GM21447 (cell line): ENCODE results near the gene VPS13D.
"Not testable (repeated sequence)": the region's sequence is repeated elsewhere in the genome, so short reads cannot be mapped to it uniquely, and the experiment has no call there.

Experiments used
- ATAC-seq: cut with Tn5 transposase; IDR thresholded peaks from one replicate; pipeline ENCODE4 v1.9.1; 2021; ENCODE audit not compliant: unreplicated experiment

Gene VPS13D

DNA sequence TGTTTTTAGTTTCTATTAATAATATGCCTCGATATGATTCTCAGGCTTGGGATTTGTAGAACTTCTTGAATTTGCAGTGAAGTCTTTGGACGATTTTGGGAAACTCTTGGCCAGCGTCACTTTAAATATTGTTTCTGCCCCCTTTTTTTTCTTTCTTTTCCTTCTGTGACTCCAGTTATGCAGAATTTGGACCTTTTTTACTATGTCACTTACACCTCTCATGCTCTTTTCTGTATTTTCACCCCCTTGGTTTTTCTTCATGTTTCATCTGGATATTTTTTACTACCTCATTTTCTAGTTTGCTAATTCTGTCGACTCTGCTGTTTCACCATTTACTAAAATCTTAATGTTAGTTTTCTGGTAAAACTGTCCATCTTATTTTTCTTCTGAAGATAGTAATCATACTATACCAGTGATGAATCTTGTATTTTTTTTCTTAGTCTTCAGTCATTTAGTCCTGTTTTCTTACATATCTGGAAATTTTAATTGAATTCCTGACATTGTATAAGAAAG, 214.6 kb downstream of the VPS13D start:
- ATAC-seq = no peak

DNA sequence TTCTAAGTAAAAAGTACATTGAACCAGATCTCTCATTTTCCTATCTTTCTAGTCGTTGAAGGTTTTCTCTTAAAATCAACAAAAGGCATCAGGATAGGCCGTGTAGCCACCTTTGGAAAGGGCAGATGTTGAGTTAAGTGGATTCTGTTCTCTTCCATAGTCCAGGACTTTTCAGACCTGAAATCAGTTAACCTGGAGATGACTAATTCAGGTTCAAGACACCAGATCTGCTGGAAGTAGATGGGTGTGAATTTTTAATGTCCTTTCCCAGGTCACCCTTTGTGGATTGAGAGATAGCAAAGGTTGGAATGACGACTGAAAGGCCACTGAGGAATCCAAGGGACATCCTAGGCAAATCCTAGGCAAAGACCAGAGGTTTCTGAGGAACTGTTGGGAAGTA, 215.4 kb downstream of the VPS13D start:
- no peak for ATAC-seq

DNA sequence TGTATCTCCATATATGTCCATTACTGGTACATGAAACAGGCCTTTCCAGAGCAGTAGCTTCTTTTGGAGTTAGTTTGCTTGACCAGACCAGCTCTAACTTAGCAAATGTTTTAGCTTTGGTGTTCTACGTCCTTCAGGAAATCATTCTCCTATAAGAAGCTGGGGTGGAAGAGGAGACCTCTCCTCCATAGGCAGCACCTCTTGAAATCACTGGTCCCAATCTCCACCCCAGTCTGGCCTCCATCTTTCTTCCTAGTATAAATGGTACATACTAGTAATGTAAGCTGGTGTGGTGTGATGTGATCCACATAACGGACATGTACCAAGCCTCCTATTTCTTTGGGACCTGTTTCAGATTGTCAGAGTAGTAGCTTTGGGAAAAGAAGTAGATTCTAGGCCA, 216.8 kb downstream of the VPS13D start:
- ATAC-seq = no peak

DNA sequence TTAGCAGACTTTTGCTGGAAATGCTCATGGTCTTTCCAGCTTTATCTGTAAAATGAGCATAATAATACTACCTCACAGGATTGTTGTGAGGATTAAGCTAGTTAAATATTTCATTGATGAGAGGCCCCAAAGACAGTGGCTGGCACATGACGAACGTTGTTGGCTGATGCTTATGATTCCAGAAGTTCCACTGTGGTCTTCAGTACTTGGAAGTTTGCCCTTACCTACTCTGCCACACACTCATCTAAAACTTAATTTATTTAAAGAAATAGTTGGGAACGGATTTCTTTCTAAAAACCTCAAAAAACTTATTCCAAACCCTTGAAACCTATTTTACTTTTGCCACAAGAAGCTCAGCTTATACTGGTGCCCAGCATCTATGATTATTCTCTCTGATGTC, 217.5 kb downstream of the VPS13D start:
- no peak for ATAC-seq

DNA sequence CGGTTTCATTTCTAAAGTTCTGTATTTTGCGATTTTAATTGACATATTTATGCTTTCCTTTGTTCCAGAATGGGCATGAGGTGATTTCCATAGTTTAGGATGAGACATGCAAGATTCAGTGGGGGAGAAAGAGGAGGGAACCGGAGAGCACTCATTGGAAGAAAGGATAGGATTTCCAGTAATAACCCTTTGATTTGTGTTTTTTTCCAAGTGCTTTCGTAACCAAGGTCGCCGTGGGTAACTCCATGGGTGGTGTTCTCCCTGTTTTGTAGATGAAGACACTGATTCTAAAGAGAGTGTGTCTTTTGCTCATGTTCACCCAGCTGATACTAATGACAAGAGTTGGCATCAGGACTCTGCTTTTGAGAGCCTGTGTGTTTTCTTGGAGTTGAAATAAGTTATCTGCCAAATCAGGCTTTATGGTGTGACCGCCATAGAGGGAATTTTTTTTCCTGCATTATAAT, 218.1 kb downstream of the VPS13D start:
- ATAC-seq = no peak

DNA sequence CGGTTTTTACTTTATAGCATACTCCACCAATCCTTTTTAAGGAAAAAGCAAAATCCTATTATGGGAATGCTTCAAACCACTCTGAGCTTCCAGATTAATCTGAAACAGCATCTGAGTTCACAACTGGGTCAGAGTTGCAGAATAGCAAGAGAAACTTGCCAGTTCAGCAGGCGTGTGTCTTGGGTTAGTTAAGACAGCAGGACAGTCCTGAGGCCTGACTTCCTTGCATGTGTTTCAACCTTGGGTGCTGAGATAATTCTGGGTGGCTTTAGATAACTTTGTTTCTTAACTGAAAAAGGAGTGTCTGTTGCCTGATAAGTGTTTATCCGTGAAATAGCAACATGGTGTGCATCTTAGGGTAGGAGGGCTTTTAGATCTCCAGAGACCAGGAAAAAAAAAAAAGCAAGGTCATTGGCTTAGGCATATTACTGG, 218.9 kb downstream of the VPS13D start:
- no peak for ATAC-seq

DNA sequence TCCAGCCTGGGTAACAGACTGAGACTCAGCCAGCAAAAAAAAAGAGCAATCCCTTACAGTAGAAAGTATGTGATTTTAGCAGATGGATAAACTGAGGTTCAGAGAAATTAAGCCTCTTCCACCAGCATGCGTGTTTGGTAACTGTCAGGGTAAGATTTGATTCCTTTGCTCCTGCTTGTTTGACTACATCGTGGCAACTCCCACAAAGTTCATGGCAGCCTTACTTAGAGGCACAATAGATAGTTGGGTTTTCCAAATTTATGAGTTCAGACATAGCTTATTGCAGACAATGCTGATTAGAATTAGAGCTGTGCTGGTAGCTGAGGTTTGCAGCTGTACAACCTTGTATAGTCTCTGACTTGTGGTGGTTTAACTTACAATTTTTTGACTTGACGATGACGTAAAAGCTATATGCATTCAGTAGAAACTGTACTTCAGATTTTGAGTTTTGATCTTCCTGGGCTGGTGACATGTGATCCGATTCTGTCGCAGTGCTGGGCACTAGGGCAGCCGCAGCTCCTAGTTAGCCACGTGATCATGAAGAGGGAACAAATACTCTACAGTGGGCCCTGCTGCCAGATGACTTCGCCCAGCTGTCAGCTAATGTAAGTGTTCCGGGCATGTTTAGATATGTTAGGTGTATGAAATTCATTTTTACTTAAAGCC, 220.4 kb downstream of the VPS13D start:
- no peak for ATAC-seq

DNA sequence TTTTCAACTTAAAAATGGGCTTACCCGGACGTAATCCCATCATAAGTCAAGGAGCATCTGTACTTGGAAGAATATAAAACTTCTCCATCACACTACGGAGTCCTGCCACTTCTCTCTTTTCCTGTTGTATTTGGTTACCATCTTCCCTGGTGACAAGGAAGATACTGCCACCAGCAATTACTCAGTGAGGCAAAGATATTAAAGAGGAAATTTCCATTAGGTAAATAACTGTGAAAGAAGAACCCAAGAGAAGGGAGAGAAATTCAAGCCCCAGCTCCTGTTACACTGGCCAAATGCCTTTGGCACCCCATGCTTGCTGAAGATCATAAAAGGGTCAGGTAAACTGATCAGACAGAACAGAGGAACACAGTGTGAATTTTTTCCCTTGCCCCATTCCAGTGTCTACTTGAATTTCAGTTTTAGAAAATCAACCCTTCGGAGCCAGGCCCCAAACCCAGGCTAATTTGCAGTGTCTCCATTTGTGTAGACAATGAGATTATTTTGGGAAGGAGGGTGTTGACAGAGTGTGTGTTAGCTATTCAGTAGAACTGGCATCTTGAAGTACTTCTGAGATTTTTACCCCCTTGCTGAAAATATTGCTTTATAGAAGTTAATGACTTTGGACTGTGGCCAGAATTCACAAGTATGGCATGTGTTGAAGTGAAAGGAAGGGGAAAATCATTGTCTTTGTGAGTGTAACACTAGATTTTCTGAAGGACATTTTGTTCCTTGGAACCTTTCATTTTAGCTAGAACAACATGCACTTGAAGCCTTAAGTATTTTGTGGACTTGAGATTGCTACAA, 221.1 kb downstream of the VPS13D start:
- ATAC-seq = no peak

DNA sequence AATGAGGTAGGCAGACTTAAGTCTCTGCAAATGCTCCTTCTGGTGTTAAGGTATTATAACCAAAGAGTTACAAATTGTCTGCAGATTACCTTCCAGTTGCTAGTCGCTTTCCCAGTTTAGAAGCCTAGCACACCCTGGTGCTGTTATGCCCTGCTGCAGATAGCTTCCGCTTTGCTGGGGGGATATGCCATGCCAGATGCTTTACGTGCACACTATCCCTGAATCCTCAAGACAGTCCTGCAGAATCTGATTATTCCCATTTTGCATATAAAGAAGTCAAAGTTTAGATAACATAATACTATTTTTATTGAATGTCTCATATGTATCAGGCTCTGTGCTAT, 221.7 kb downstream of the VPS13D start:
- no peak for ATAC-seq

DNA sequence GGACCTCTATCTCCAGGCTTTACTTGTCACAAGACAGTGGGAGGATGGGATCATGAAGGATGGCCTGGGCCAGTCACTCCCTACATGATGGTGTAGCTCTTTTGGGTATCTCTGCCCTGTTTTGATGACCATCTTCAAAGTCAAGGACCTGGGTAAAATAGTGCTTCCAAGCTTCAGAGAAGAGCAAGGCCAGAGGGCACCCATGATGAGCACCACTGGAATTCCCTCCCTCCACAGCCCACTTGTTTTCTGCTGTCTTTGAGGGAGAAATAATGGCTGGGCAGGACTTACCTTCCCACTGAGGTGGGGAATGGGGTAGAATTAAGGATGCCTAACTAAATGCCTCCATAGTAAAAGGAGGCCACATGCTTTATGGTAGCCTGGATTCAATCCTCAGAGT, 222.4 kb downstream of the VPS13D start:
- ATAC-seq = no peak

DNA sequence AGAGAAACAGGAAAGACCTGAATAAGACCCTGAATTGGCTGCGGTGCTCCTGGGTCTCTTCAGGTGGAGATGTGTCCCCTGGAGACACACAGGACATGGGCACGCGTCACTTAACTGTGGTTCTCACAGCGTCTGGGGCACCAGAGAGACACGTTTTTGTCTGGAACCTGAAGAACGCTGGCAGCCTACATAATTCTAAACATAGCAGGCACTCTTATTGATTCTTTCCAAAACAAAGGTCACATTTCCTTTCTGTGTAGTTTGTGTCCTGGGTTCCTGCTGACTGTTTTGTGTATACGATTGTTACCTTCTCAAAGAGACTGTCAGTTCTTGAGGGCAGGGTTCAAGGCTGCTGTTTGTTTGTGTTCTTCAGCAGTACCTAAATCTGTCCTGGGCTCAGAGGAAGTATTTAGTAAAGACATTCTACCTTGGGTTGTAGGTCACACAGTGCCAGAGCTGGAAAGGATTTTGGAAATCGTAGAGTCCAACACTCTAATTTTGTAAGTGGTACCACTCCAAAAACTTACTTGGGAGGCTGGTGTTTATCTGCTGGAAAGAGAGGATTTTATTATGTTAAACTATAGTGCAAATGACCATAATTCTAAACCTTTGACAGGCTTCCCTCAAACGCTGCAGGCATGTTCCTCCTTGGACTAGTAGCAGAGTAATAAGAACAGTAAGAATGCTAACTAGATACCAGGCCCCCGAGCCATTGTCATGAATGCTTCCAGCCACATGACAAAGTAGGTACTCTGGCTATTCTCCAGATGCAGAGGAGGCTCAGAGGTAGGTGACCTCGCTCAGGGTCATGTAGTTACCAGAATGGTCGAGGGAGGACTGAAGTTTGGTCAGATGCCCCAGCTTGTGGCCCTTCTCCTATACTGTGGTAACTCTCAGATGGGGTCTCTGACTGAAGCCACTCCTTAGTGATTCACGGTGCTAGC, 223.8 kb downstream of the VPS13D start:
- no peak for ATAC-seq

DNA sequence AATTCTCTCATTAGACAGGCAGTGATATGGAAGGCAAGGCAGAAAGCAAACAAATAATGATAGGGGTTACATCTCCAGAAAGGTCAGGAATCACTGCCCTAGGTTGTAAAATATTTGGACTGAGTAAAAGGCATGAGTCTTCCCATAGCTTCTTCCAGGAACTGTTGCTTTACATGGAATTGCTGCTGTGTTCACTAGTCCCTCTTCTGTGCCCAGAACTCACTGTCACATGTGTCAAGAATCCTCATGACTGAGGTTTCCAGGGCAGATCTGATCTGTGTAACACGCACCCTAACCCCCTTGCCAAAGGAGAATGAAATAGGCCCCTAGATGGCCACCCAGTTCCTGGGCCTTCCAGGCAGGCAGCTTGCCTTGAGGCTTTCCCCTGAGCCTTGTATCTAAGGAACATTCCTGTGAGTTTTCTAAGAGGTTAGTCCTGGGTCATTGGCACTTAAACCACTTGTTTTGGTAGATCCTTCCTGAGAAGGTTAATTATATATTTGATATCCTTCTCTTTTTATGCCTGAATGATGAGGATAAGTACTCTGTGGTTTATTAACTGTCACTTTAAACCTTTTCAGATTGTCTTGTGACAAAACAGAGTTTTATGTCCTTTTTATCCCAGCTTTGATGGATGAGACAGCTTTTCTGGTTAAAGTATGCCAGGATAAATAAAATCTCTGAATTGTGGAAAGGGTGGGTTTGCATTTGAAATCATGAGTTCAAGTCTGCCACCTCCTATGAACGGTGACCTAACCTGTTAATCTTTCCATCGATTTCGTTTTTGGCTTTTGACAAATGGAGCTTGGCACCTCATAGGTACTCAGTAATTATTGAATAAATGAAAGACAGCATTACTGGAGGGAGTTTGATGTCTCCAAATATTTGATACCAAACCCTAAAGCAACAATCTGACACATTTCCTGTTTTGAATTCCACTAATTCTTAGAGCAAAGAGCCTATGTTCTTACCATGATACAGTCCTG, 224.9 kb downstream of the VPS13D start:
- no peak for ATAC-seq

DNA sequence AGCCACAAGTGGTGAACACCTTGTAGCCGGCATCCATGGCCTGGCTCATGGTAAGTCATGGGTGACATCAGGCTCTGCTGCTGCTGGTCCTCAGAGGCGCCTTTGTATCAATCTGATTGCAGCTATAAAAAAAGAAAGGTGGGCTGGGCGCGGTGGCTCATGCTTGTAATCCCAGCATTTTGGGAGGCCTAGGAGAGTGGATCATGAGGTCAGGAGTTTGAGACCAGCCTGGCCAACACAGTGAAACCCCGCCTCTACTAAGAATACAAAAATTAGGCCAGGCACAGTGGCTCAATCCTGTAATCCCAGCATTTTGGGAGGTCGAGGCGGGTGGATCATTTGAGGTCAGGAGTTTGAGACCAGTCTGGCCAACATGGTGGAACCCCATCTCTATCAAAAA, 226.3 kb downstream of the VPS13D start:
- not testable (repeated sequence) for ATAC-seq

DNA sequence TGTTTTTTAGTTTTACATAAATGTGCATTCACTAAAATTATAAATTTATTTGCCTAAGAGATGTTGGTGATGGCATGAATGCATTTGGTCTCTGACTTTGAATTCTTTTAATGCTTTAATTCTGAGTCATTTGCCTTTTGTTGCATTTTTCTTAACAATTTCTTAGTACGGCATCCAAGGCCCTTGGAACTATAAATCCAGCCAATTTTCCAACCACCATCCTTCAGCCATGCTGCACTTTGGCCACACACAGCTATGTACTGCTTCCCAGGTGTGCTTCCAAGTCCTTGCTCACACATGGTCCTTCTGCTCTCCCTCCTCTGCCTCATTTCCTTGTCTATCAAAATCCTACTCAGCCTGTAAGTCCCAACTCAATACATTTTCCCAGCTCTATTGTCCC, 227.1 kb downstream of the VPS13D start:
- ATAC-seq = no peak

DNA sequence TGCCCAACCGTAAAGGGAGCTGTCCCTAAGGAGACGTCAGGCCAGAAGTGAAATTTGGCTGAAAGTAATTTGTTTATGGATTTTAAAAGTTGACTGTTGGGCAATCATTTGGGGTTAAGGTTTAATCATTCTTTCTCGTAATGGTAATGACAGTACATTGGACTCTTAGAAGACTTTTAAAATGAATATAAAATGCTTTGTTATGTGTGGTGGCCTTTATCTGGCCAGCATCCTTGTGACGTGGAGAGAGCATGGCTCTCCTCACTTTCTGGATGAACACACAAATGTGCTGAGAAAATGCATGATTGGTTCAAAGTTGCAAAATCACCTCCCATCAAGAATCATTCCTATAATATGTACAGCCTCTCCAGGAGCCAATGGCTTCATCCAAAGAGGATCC, 227.9 kb downstream of the VPS13D start:
- ATAC-seq = no peak

DNA sequence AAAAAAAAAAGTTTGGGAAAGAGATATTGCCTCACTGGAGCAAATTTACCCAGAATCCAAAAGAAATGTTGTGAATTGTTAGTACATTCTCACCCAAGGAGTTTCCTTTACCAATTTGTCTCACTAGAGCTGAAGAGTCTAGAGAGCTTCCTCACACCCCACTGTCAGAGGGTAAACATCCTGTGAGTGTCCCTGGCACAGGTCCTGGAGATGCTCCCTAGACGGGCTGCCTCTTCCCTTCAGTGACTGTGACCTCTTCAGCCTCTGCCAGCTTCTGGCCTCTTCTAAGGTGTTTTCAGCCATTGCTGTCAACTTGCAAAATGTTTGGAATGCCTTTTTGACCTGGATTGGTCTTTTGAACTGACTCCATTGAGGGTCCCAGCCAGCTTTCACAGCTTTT, 228.7 kb downstream of the VPS13D start:
- no peak for ATAC-seq

DNA sequence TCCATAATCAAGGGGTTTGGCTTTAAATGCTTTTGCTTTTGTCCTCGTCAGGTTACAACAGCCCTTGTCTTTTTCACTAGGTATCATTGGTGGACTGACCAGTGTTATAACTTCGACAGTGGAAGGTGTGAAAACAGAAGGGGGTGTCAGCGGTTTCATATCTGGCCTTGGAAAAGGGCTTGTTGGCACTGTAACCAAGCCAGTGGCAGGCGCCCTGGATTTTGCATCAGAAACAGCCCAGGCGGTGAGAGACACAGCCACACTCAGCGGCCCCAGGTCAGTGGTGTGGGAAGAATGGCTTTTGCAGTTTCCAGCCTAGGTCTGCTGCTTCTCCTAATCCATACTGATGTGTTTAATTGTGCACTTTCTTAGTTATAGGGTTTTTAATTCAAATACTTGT, 230.3 kb downstream of the VPS13D start:
- ATAC-seq = no peak

DNA sequence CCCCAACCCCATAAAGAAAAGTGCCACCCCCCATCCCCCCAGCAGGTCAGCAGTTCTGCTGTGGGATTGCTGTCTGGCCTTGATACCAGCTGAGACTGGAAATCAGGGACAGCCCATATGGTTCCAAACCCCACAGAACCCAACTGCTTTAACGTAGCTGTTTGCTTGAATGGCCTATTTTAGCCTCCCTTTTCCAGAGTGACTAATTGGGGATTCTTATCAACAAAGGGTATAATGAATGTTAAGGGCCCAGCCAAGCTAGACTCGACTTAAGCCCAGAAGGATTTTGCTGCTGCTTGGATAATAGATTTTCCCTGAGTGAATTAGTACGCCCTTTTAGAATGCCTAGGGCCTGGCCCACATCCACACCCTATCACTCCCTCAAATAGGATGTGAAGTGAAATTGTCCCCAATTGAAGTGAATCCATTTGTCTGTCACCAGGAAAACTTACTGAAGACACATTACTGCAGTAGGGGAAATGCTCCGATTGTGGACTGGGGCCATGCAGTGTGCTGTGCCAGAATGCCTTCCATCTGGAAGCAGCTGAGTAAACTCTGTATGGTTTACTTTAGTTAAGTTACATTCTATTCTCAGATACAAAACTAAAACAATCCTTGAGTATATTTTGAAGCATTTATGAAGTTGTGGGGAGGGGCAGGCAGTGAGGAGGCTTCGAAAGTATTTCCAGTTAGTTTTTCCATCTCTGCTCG, 231.2 kb downstream of the VPS13D start:
- ATAC-seq = no peak

DNA sequence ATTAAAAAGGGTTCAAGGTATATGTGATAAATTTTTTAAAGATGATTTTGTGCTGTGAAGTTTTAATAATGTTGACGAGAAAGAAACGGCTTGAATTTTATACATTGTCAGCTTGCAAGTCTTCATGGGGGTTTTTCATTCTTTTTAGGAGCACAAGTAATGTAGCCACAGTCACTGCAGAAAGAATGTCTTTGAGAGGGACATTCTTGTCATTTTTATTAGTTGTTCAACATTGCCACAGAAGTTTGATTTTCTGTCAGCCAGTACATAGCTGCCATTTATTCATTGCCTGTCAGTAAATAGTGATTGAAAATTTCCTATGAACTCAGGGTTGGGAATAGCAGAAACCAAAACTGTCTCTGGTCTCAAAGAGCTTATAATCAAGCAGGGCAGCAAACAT, 231.9 kb downstream of the VPS13D start:
- no peak for ATAC-seq

DNA sequence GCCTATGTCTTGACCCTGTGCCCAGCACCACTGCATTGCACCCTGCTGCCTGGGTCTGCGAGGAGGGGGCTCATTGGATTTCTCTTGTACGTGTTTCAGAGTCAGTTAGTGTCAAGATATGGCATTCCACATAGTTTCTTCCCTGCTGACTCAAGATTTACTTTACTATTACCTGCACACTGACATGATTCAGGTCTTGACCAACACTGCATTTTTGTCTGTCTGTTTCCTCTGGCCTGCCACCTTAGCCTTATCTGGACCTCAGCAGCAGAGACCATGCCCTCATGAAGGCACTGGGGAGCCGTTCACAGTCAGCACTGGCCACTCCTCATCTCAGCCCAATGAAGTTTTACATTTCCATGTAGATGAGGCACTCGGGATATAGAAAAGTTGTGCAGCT, 232.8 kb downstream of the VPS13D start:
- ATAC-seq = no peak
